HepG2 (cell line): ENCODE results near the gene VSX1. TPM values are rescaled to one million over a fixed set of nuclear protein-coding genes. Genes with fewer than 3 reads are reported as not detected.

ENCODE experiments used
- ATAC-seq: fragments of 200-7000 bp; cut with Tn5 transposase; 3 replicates; pipeline ENCODE4 v1.9.1; 2020; ENCODE audit warnings: mild to moderate bottlenecking, moderate library complexity
- BruUV-seq: library from RNA; stranded (reverse); fragments of 400-500 nt; replicated peaks from 2 replicates; lab custom pipeline; 2021; lab: Mats Ljungman, UMichigan
- CTCF ChIA-PET: fragments of 300-600 bp; formaldehyde crosslinking; extraction: SDS; loops from one replicate; lab custom pipeline; 2021; ENCODE audit warnings: low total read pairs, inconsistent platforms, low intra/inter-chr PET ratio; lab: Yijun Ruan, JAX
- POLR2A ChIA-PET: fragments of 350-600 bp; sonication (Branson Sonifier 250); formaldehyde crosslinking; loops from one replicate; lab custom pipeline; 2020; ENCODE audit warnings: antibody characterized with exemption, inconsistent platforms; lab: Yijun Ruan, JAX
- DNase-seq: peaks from one replicate; pipeline ENCODE4 v3.0.0-alpha.2; 2015; ENCODE audit warnings: low spot score
- FAIRE-seq: peaks from 3 replicates; lab custom pipeline; 2011; peaks lifted over from hg19 to GRCh38; lab: Jason Lieb, UNC
- H2AFZ ChIP-seq: one replicate; pipeline ENCODE4 v1.6.1; 2011; ENCODE audit warnings: low read length, inconsistent platforms
- H3K27ac ChIP-seq: fragments of 300-600 bp; 3 replicates; pipeline ENCODE4 v1.8.0; 2011; ENCODE audit warnings: mixed run types, mild to moderate bottlenecking, mixed read lengths, low read length, inconsistent platforms; ENCODE audit not compliant: insufficient read depth; ENCODE audit errors: extremely low read length
- H3K27me3 ChIP-seq, 2 experiments: fragments of 200-600 bp in 1 of 2; 2 replicates in 1 of 2; 3 replicates in 1 of 2; pipeline versions ENCODE4 v1.6.0 to v1.8.0; 2011; ENCODE audit warnings: low read length in 2 of 2, mild to moderate bottlenecking in 2 of 2, moderate library complexity in 2 of 2, inconsistent platforms in 1 of 2; ENCODE audit not compliant: insufficient read depth in 2 of 2, control insufficient read depth in 1 of 2
- H3K36me3 ChIP-seq, 2 experiments: fragments of 200-600 bp in 1 of 2; replicated peaks in 1 of 2; 2 replicates in 1 of 2; 3 replicates in 1 of 2; pipeline versions ENCODE4 v1.5.1 to v1.8.0; 2011; ENCODE audit warnings: low read length in 2 of 2, inconsistent platforms in 1 of 2; ENCODE audit not compliant: insufficient read depth in 2 of 2, control insufficient read depth in 1 of 2
- H3K4me1 ChIP-seq: 2 replicates; pipeline ENCODE4 v1.5.1; 2012; ENCODE audit warnings: low read length, inconsistent platforms; ENCODE audit not compliant: insufficient read depth
- H3K4me2 ChIP-seq: 2 replicates; pipeline ENCODE4 v1.6.0; 2011; ENCODE audit warnings: low read depth, low read length, inconsistent platforms
- H3K4me3 ChIP-seq, 3 experiments: fragments of 200-600 bp in 1 of 3; sonication (generic), shearing (Covaris generic) in 1 of 3; replicated peaks in 1 of 3; 2 replicates each; pipeline ENCODE4 v1.5.1; 2011 to 2016; ENCODE audit warnings: low read length in 3 of 3, inconsistent platforms in 2 of 3, low read depth in 2 of 3, mild to moderate bottlenecking in 2 of 3, control low read depth in 1 of 3, mixed read lengths in 1 of 3; ENCODE audit not compliant: insufficient read depth in 1 of 3
- H3K79me2 ChIP-seq: one replicate; pipeline ENCODE4 v1.6.1; 2011; ENCODE audit warnings: low read length, inconsistent platforms; ENCODE audit not compliant: insufficient read depth
- H3K9ac ChIP-seq: 2 replicates; pipeline ENCODE4 v1.6.0; 2011; ENCODE audit warnings: mild to moderate bottlenecking, low read depth, low read length, inconsistent platforms; ENCODE audit not compliant: insufficient read depth
- H3K9me3 ChIP-seq: 2 replicates; pipeline ENCODE4 v1.5.1; 2012; ENCODE audit warnings: mild to moderate bottlenecking, low read length
- H4K20me1 ChIP-seq: 2 replicates; pipeline ENCODE4 v1.6.0; 2011; ENCODE audit warnings: inconsistent platforms, mild to moderate bottlenecking, low read length, moderate library complexity; ENCODE audit not compliant: insufficient read depth
- CEBPZ ChIP-seq: IDR thresholded peaks from 2 replicates; pipeline ENCODE4 v1.6.1; 2012; ENCODE audit warnings: low read length, improper control_type of control experiment
- CTCF ChIP-seq: sonication (generic); formaldehyde crosslinking; IDR thresholded peaks from 2 replicates; pipeline ENCODE4 v1.5.0; 2020; ENCODE audit warnings: mild to moderate bottlenecking, missing genetic modification reagents, moderate library complexity
- PRDM15 ChIP-seq: sonication (generic); formaldehyde crosslinking; IDR thresholded peaks from 2 replicates; pipeline ENCODE4 v1.4.0; 2020; ENCODE audit warnings: missing genetic modification reagents
- SNRNP70 ChIP-seq: fragments of 200-400 bp; formaldehyde crosslinking; IDR thresholded peaks from 2 replicates; pipeline ENCODE4 v1.6.1; 2017; ENCODE audit warnings: mild to moderate bottlenecking, low read depth, low read length, moderate library complexity
- SP140L ChIP-seq: sonication (generic); formaldehyde crosslinking; IDR thresholded peaks from 2 replicates; pipeline ENCODE4 v1.4.0; 2020; ENCODE audit warnings: missing genetic modification reagents, borderline replicate concordance
- ZEB1 ChIP-seq: IDR thresholded peaks from 2 replicates; pipeline ENCODE4 v1.6.1; 2012; ENCODE audit warnings: mild to moderate bottlenecking, low read depth, inconsistent platforms; ENCODE audit not compliant: insufficient replicate concordance
- ZNF160 ChIP-seq: sonication (generic); formaldehyde crosslinking; IDR thresholded peaks from 2 replicates; pipeline ENCODE4 v1.8.0; 2022; ENCODE audit warnings: mild to moderate bottlenecking, inconsistent platforms, missing genetic modification reagents
- ZNF615 ChIP-seq: sonication (generic); formaldehyde crosslinking; IDR thresholded peaks from 2 replicates; pipeline ENCODE4 v1.5.0; 2020; ENCODE audit warnings: mild to moderate bottlenecking, missing genetic modification reagents, borderline replicate concordance
- WGBS: methylation state at CpG from one replicate; pipeline ENCODE4 v1.1.6; 2017; ENCODE audit warnings: low lambda C conversion rate; 5-methylcytosine and 5-hydroxymethylcytosine counted together
- in situ Hi-C: cut with HindIII; loops from 2 replicates; pipeline ENCODE4 v1.10.0; 2017; ENCODE audit warnings: low pct_unique_long_range_greater_than_20kb; ENCODE audit not compliant: extremely low pct_ligation_motif_present
- intact Hi-C: fragments of 100-400 bp; cut with micrococcal nuclease; formaldehyde crosslinking; loops from one replicate; pipeline ENCODE4 v1.10.0; 2022; ENCODE audit not compliant: unreplicated experiment
- polyA plus RNA-seq, 8 experiments: library from polyadenylated mRNA; depleted of rRNA in 3 of 8; stranded (reverse) in 7 of 8; unstranded in 1 of 8; fragments of >200 nt; fragmentation: Illumina TruSeq in 4 of 8; extraction: Trizol in 4 of 8; gene quantifications; 2 replicates each; pipeline versions ENCODE4 v1.2.1 to v1.2.3, GENCODE V29; 2011 to 2016; ENCODE audit warnings: low read depth in 4 of 8, missing spikeins in 1 of 8, mixed read lengths in 1 of 8; ENCODE audit not compliant: insufficient read depth in 1 of 8
- total RNA-seq, 5 experiments: library from RNA; depleted of rRNA; stranded (reverse); fragments of >200 nt; fragmentation: Illumina TruSeq; extraction: Trizol; gene quantifications; 2 replicates each; pipeline ENCODE4 v1.2.3, GENCODE V29; 2016; ENCODE audit warnings: low read depth in 1 of 5

Gene VSX1
- total and polyA plus RNA-seq, 2 of the 13 experiments (the other 11 are each of a cell fraction or from before 2014, with no cell fraction given), result 0.04 TPM; not detected in 1

- no peaks in the 10 kb centered on the region for H4K20me1 ChIP-seq
- no peak overlapping the region for H3K27ac ChIP-seq
- DNase-seq (peak; percentile 65), ATAC-seq (peak; percentile 64), FAIRE-seq (peak; percentile 90)
- no peaks in the 10 kb centered on the region for H3K36me3 ChIP-seq
- peaks cover 63% of the 10 kb centered on the region for H3K4me1 ChIP-seq
- peak overlapping the region in 2 of 3 experiments; percentile 1 to 24; a peak in 1 of 6 replicates for H3K4me3 ChIP-seq
- H3K4me2 ChIP-seq, result peak overlapping the region; percentile 50
- WGBS, result 20% methylated on average over 9 of the region's 9 CpGs
- H3K27me3 ChIP-seq, result peaks cover 0 to 6% of the 10 kb centered on the region in 2 experiments; a peak in 3 of 5 replicates
- intact Hi-C loops, result loop anchor here (1.0 to 5.0 kb wide), 4 partner anchors 8 to 114 kb away; no protein-coding TSS in a partner anchor
- ChIA-PET CTCF (interaction anchor here (0.8 to 5.4 kb wide), 5 partner anchors 20 to 113 kb away, joined by 3 to 138 read pairs (median 5); partner anchors contain the start of gene APMAP), POLR2A (interaction anchor here (1.3 to 2.2 kb wide), 2 partner anchors 33 to 72 kb away, joined by 4 to 10 read pairs; no protein-coding TSS in a partner anchor)
- H2AFZ ChIP-seq, result no peak overlapping the region
- in situ Hi-C loops, result no loop called here
- no peak overlapping the region for H3K9ac ChIP-seq
- H3K9me3 ChIP-seq, result no peaks in the 10 kb centered on the region
- no peaks in the 10 kb centered on the region for H3K79me2 ChIP-seq
- BruUV-seq, result no TSS peak
- TF ChIP-seq SNRNP70, result no peak
- peak; percentile 91 for TF ChIP-seq CTCF (CRISPR knock-in tag)
- TF ChIP-seq SP140L (CRISPR knock-in tag), result no peak
- 0 out of 2 replicates have a peak, but pooled peaks have one; percentile 24 for TF ChIP-seq CEBPZ
- TF ChIP-seq ZNF615 (CRISPR knock-in tag), result no peak
- no peak for TF ChIP-seq PRDM15 (CRISPR knock-in tag)
- no peak for TF ChIP-seq ZNF160
- peak; percentile 22 for TF ChIP-seq ZEB1
These were observed 16.2 kb downstream of the VSX1 start for GRCh38 chr20:25065625-25066338.
